A375 (cell line): ENCODE results near the gene KRT86. TPM values are rescaled to one million over a fixed set of nuclear protein-coding genes. Genes with fewer than 3 reads are reported as not detected.

Source experiments
- total RNA-seq: library from RNA; depleted of rRNA; stranded (reverse); fragments of >200 nt; shearing (Covaris generic); gene quantifications from 2 replicates; pipeline ENCODE4 v1.2.3, GENCODE V29; 2014; rRNA removed

Gene KRT86
- 3.0 and 4.7 TPM in 2 replicates for total RNA-seq

DNA sequence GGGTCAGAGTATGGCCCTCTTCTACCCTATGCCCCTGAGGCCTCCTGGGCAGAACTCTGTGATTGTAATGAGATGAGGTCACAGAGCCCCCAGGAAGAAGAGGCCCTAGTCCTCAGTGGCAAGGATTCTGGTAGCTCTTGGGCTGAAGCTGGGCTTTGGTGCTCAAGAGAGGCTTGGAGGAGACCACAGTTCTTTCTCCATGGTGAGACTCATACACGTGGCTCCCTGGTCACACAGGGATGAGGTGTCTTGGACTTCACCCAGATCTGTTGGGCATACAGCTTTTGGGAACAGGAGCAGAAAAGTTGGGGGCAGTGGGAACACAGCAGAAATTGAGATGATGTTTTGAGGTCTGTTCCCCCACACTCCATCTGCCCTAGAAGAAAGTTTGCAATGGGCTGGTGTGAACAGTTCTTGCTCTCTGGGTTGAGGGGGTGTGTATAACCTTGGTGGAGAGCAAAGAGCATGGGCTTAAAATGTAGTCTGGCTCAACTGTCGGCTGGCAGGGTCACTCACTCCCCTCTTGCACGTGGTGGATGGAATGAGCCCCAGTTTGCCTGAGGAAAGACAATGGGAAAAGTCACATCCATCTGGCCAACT lies at the start of gene KRT86:
Gene KRT86 (plus strand): TSS at position 125 of the 600 bp plus-strand sequence. CDS start 27,272 bp downstream, outside the sequence.

DNA sequence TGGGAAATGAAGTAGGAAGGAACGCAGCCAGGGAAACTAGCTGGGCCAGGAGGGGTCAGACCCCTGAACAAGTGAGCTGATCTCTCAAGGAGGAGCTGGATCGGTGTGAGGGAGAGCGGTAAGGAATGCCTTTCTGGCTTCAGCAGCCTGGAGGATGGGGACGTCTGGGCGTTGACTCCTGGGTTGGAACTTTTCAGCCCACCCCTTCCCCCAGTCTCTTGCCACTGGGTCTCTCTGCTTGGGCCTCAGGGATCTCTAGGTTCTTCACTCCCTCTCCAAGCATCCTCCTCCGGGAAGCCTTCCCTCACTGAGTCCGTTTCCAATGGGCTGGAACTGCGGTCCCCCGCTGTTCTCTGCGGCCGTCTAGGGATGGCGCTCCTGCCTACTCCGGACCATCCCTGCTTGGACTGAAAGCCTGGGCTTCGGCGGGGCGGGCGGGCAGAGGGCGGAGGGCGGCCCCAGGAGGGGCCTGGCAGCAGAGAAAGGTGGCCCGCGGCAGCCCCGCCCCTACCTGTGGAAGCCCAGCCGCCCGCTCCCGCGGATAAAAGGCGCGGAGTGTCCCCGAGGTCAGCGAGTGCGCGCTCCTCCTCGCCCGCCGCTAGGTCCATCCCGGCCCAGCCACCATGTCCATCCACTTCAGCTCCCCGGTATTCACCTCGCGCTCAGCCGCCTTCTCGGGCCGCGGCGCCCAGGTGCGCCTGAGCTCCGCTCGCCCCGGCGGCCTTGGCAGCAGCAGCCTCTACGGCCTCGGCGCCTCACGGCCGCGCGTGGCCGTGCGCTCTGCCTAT lies 41.6 kb upstream of the KRT86 start, which contains the start of gene KRT7:
Gene KRT7 (plus strand): TSS at position 570 of the 788 bp plus-strand sequence. CDS start 54 bp downstream, at position 624.

DNA sequence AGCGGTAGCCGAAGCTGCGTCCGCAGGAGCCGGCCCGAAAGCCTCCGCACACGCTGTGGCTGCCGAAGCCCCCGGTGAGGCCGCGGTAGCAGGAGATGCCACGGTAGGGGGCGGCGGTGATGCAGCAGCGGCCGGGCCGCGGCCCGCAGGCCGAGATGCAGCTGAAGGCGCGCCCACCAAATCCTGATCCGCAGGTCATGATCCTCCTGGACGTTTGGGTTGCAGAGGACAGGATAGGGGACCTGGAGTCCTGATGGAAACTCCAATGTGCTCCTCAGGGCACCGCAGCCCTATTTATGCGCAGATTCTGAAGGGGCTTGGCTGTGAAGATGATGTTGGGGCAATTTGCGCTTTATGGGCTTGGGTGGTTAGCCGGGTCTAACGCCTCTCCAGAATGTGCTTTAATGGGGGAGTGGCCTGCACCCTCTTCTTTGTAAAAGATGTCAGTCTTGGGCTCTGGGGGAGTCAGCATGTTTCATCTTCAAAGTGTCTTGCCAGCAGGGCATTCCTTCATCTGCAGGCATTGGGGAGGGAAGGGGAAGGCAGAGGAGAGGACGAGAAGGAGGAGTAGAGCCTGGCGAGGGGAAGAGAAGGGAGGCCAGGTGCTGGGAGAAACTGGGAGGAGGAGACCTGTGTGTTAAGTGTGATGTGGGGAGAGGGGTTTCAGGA lies 17.0 kb downstream of the KRT86 start, which contains the start of gene KRT81:
Gene KRT81 (minus strand): TSS at position 268 of the 669 bp plus-strand sequence. CDS start 69 bp downstream, at position 199.

DNA sequence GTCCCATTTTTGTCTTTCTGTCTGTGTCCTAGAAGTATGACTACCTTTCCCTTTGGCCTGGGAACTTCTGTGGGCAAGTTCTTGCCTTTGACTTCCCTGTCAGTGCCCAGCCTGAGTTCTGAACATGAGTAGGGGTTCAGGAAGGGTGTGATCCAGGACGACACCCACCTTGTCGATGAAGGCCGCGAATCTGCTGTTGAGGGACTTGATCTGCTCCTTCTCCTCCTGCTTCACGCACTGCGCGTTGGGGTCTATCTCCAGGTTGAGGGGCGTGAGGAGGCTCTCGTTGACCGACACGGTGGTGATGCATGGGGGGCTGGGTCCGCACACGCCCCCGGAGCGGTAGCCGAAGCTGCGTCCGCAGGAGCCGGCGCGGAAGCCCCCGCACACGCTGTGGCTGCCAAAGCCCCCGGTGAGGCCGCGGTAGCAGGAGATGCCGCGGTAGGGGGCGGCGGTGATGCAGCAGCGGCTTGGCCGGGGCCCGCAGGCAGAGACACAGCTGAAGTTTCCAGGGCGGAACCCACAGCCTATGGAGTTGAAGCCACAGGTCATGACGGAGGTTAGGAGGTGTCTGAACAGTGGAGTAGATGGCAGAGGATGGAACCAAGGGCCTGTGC lies 46.4 kb downstream of the KRT86 start, which contains the start of gene KRT83:
Gene KRT83 (minus strand): TSS at position 615 of the 617 bp plus-strand sequence. CDS start 63 bp downstream, at position 552.

Other genes with a start within 250 kb of the KRT86 start
- gene NR4A1, start 223.2 kb upstream of the KRT86 start, total RNA-seq = 79.1 and 101 TPM in 2 replicates
- 199 and 233 TPM in 2 replicates for gene ATG101, start 204.7 kb upstream of the KRT86 start, total RNA-seq
- gene SMIM41, start 194.9 kb upstream of the KRT86 start, total RNA-seq = 0.58 and 0.72 TPM in 2 replicates
- 40.8 and 49.9 TPM in 2 replicates for gene KRT80, start 82.6 kb upstream of the KRT86 start, total RNA-seq
- gene KRT7, start 41.4 kb upstream of the KRT86 start, total RNA-seq = 31.9 and 37.9 TPM in 2 replicates
- gene KRT81, start 16.9 kb downstream of the KRT86 start, total RNA-seq = 129 and 158 TPM in 2 replicates
- gene KRT83, start 46.8 kb downstream of the KRT86 start, total RNA-seq = 0.08 and 0.19 TPM in 2 replicates
- gene KRT85, start 92.8 kb downstream of the KRT86 start, total RNA-seq = not detected in 2 replicates
- gene KRT84, start 111.0 kb downstream of the KRT86 start, total RNA-seq = not detected in 2 replicates
- gene KRT82, start 131.7 kb downstream of the KRT86 start, total RNA-seq = not detected in 2 replicates
- gene KRT75, start 159.7 kb downstream of the KRT86 start, total RNA-seq = 0.19 TPM in 1 of 2 replicates, not detected in the other
- 1.2 and 2.0 TPM in 2 replicates for gene KRT6B, start 177.5 kb downstream of the KRT86 start, total RNA-seq
- gene KRT6C, start 199.2 kb downstream of the KRT86 start, total RNA-seq = not detected in 2 replicates
- gene KRT6A, start 218.6 kb downstream of the KRT86 start, total RNA-seq = 0.08 TPM in 1 of 2 replicates, not detected in the other
- not detected in 2 replicates for gene KRT5, start 245.7 kb downstream of the KRT86 start, total RNA-seq